Adrenal gland (tissue), 12 donors: Measurements from ENCODE around the gene PIK3AP1. TPM values are rescaled to one million over a fixed set of nuclear protein-coding genes. Genes with fewer than 3 reads are reported as not detected.

Experiments
- DNase-seq, 7 donors: peaks; one replicate each; pipeline ENCODE4 v3.0.0-alpha.2; 2019 to 2020
- H3K27ac ChIP-seq, 5 donors: fragments of 200-600 bp; sonication (generic) in 4 of 5; 1 replicate in 3 of 5; 2 replicates in 2 of 5; pipeline versions ENCODE4 v1.5.1 to v1.8.0; 2016 to 2020; ENCODE audit warnings: mild to moderate bottlenecking in 1 of 5
- H3K27me3 ChIP-seq: fragments of 200-600 bp; 2 replicates; pipeline ENCODE4 v1.8.0; 2021
- H3K36me3 ChIP-seq, 2 donors: fragments of 200-600 bp; replicated peaks in 1 of 2; 1 replicate in 1 of 2; 2 replicates in 1 of 2; pipeline versions ENCODE4 v1.5.1 to v1.8.0; 2018 to 2022
- H3K4me1 ChIP-seq, 2 donors: fragments of 200-600 bp; replicated peaks in 1 of 2; 1 replicate in 1 of 2; 2 replicates in 1 of 2; pipeline versions ENCODE4 v1.5.1 to v1.8.0; 2018 to 2021
- H3K4me3 ChIP-seq, 4 donors: fragments of 200-600 bp; sonication (generic) in 3 of 4; one replicate each; pipeline ENCODE4 v1.5.1; 2016 to 2018
- H3K9me3 ChIP-seq, 3 donors: fragments of 200-600 bp; sonication (generic) in 1 of 3; replicated peaks in 1 of 3; 1 replicate in 2 of 3; 2 replicates in 1 of 3; pipeline versions ENCODE4 v1.5.1 to v1.8.0; 2016 to 2021
- CTCF ChIP-seq, 6 experiments: fragments of 450-650 bp in 4 of 6; fragments of 200-600 bp in 2 of 6; sonication (generic) in 1 of 6; IDR thresholded peaks; 1 replicate in 5 of 6; 2 replicates in 1 of 6; pipeline versions ENCODE4 v1.5.1 to v1.8.0; 2016 to 2021; ENCODE audit warnings: antibody characterized with exemption in 6 of 6, mild to moderate bottlenecking in 2 of 6, moderate library complexity in 1 of 6
- POLR2A ChIP-seq, 2 donors: fragments of 450-650 bp; IDR thresholded peaks; one replicate each; pipeline ENCODE4 v1.6.1; 2017; ENCODE audit warnings: antibody characterized with exemption in 2 of 2, mild to moderate bottlenecking in 2 of 2, moderate library complexity in 1 of 2
- WGBS, 4 donors: extraction: QIAGEN DNeasy Blood & Tissue Kit in 2 of 4; methylation state at CpG; one replicate each; pipeline versions ENCODE4 v1.1.5 to v1.1.7; 2013 to 2017; 5-methylcytosine and 5-hydroxymethylcytosine counted together
- intact Hi-C, 2 donors: fragments of 100-400 bp; cut with DNase I; formaldehyde crosslinking; loops; one replicate each; pipeline versions ENCODE4 v1.14.1 to v1.15.0; 2022 to 2023
- polyA plus RNA-seq, 3 donors: library from polyadenylated mRNA; stranded (reverse); fragments of 200-250 nt in 2 of 3; fragments of 350-450 nt in 1 of 3; fragmentation: Illumina TruSeq in 1 of 3; extraction: RNeasy Lipid Tissue Mini Kit (QIAGEN cat#74804) in 1 of 3; gene quantifications; one replicate each; pipeline ENCODE4 v1.2.3, GENCODE V29; 2013 to 2014
- total RNA-seq, 9 donors: library from RNA; depleted of rRNA in 4 of 9; stranded (reverse); fragments of >200 nt in 4 of 9; fragments of 120-200 nt in 1 of 9; fragmentation: NEBNext Ultra II Directional in 1 of 9; extraction: Animal tissue kit (Norgen Biotek cat#: 25700) in 1 of 9; gene quantifications; one replicate each; pipeline versions ENCODE4 v1.1.0 to v1.2.4, GENCODE V29; 2013 to 2023
- donor health status: healthy with polysubstance abuse.
- donor health status: Bipolar disorder and iron deficiency.
- donor health status: DM: yes; HTN: yes; CAD: no.
- donor health status: DM: no; HTN: no; CAD: no.
- donor health status: DM: no; HTN: no; CAD: no.
- donor health status: DM: yes; HTN: yes; CAD: no.

Gene PIK3AP1
- total and polyA plus RNA-seq, 12 donors, result 2.0 to 38.5 (median 10.4) TPM

GRCh38 chr10:96690755-96691730 lies 29.3 kb downstream of the PIK3AP1 start:
- TF ChIP-seq CTCF (IDR thresholded peaks at IDR 0.05), result no peak
- TF ChIP-seq POLR2A (IDR thresholded peaks at IDR 0.05), result no peak
- intact Hi-C loops, result no loop called here
- Histone ChIP-seq H3K27me3 (no peaks in the 10 kb centered on the region), H3K36me3 (no peaks in the 10 kb centered on the region), H3K9me3 (no peaks in the 10 kb centered on the region), H3K4me1 (peaks cover 0 to 6% of the 10 kb centered on the region in 2 donors), H3K27ac (no peak overlapping the region), H3K4me3 (no peak overlapping the region)
- 71 to 74% (median 74%) methylated on average over 9 of the region's 9 CpGs for whole genome bisulfite sequencing, 4 donors
- DNase-seq, result no peak

GRCh38 chr10:96688789-96689188 lies 31.5 kb downstream of the PIK3AP1 start:
- intact Hi-C loops, result no loop called here
- 84 to 86% (median 85%) methylated on average over 4 of the region's 4 CpGs for WGBS, 4 donors
- no peaks in the 10 kb centered on the region for H3K4me1 ChIP-seq
- no peak overlapping the region for H3K4me3 ChIP-seq
- DNase-seq, result no peak
- TF ChIP-seq POLR2A (IDR thresholded peaks at IDR 0.05) (no peak), CTCF (IDR thresholded peaks at IDR 0.05) (no peak)
- no peaks in the 10 kb centered on the region for H3K36me3 ChIP-seq
- no peak overlapping the region for H3K27ac ChIP-seq
- no peaks in the 10 kb centered on the region for H3K27me3 ChIP-seq
- H3K9me3 ChIP-seq, result no peaks in the 10 kb centered on the region

- intact Hi-C loops, result no loop called here
- H3K27me3 ChIP-seq, result no peaks in the 10 kb centered on the region
- DNase-seq, result no peak
- TF ChIP-seq CTCF (IDR thresholded peaks at IDR 0.05) (no peak), POLR2A (IDR thresholded peaks at IDR 0.05) (no peak)
- H3K36me3 ChIP-seq, result no peaks in the 10 kb centered on the region
- H3K4me3 ChIP-seq, result no peak overlapping the region
- WGBS, 4 donors, result 74 to 80% (median 76%) methylated on average over 8 of the region's 8 CpGs
- no peaks in the 10 kb centered on the region for H3K9me3 ChIP-seq
- no peaks in the 10 kb centered on the region for H3K4me1 ChIP-seq
- no peak overlapping the region for H3K27ac ChIP-seq
Measured at GRCh38 chr10:96687317-96688012, 32.8 kb downstream of the PIK3AP1 start.

GRCh38 chr10:96686514-96686913 lies 33.8 kb downstream of the PIK3AP1 start:
- no peak for TF ChIP-seq POLR2A (IDR thresholded peaks at IDR 0.05)
- intact Hi-C loops, result no loop called here

More at GRCh38 chr10:96686514-96686913, 33.8 kb downstream of the PIK3AP1 start:
- Histone ChIP-seq H3K27ac (no peak overlapping the region), H3K27me3 (no peaks in the 10 kb centered on the region), H3K9me3 (no peaks in the 10 kb centered on the region), H3K36me3 (no peaks in the 10 kb centered on the region), H3K4me1 (no peaks in the 10 kb centered on the region), H3K4me3 (no peak overlapping the region)
- no peak for DNase-seq
- WGBS, 4 donors, result 87 to 94% (median 90%) methylated on average over 7 of the region's 7 CpGs
